Bone marrow (tissue), 2 donors: ENCODE measurements around the gene HOXA11.

Source experiments
- DNase-seq, 2 donors: peaks; one replicate each; lab custom pipeline; 2025; lab: John Stamatoyannopoulos, UW

Gene HOXA11

DNA sequence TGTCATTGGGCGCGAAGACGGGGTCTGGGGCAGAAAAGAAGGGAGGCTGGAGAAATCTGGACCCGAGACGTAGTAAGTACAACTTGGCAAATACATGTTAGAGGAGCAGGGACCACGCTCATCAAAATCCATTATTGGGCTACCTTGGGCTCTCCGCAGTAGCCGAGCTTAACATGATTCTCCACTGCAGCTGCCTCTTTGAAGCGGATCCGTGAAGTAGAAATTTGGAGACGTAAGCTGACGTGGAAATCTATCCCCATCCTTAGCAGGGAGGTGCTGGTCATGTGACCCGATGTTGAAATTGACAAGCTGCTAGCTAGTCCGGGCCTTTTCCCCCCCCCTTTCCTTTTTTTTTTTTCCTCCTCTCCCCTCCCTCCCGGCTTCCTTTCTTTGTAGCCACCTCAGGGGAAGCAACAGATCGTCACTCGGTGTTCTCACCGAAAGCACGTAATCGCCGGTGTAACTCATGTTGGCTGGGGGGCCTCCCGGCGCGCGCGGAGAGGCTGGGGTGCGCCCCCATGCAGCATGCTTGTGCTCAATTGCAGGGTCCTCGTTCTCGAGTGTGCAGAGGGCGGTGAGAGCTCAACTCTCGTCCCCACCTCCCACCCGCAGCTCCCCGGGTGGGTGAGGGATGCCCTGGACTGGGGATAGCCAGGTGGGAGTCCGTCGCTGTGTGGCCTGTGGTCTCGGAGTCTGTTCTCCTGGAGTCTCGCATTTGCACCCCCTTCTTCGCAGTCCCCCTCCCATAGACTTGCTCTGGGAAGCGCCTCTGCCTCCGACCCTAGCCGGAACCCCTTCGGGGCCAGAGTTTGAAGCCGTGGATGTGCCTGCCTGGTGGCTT, at the start of gene HOXA11:
Gene HOXA11 (minus strand): TSS at position 220 of the 841 bp plus-strand sequence. CDS start 88 bp downstream, at position 132.
- DNase-seq, result no peak

GRCh38 chr7:27229448-27229847, 44.4 kb upstream of the HOXA11 start:
- DNase-seq, result no peak

- DNase-seq, result no peak
Measured at GRCh38 chr7:27224983-27225934, 40.2 kb upstream of the HOXA11 start.

DNA sequence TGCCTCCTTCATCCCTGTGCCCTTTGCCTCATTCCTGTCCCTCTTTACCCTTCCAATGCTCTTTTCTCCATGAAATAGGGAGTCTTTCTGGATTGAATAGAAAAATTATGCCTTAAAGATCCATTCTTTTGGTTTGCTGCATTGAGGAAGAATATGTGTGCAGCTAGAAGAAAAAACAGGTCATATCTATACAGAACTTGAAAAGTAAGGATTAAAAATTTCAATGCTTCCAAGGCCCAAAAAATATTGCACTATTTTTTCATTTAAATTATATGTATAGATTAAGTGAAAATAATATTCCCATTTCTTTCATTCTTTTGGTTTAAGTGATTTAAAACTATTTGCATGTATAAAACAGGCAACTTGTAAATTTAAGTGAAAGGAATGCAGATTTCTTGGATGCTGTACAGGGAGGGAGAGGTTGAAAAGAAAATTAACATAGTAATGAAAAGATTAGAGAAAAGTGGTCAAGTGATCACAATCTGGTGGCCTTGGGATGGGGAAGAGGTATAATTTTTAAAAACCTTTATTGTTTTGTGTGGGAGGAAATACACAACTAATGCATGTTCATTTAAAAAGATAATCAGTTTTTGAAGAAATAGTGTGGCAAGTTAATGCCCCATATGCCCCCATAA, 39.0 kb upstream of the HOXA11 start:
- no peak for DNase-seq

- no peak for DNase-seq
Measured at GRCh38 chr7:27221201-27221797, 36.3 kb upstream of the HOXA11 start.

DNA sequence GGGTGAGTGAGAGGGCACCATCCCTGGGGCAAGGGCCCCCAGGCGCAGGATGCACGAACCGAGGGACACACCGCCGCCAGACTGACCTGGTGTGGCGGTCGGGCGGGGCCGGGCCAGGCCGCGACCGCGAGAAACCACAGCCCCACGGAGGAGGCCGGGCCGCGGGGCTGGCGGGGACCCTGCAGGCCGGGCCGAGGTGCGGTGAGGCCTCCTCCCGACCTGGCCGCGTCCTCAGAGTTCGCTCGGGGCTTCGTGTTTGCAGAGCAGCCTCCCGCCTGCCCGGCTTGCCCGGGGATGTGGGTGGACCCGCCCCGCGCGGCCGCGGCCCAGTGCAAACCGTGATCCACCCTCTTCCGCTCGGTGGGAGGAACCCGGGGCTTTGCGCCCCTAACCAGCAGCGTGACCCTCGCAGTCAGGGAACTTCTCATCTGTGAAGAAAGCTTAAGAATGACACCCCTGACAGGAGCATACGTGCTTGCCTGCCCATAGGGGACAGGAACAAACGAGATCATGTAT, 35.5 kb upstream of the HOXA11 start:
- no peak for DNase-seq

GRCh38 chr7:27219821-27220220, 34.8 kb upstream of the HOXA11 start:
- no peak for DNase-seq

DNA sequence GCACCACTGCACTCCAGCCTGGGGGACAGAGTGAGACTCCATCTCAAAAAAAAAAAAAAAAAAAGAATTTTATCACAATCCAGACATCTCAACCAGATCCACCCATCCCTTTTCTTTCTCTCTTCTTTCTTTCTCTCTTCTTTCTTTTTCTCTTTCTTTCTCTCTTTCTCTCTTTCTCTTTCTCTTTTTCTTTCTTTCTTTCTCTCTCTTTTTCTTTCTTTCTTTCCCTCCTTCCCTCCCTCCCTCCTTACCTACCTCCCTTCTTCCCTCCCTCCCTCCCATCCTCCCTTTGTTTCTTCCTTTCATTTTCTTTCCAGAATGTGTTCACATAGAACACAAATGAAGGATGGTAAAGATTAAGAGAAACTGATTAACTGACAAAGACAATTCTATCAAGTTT, 32.9 kb upstream of the HOXA11 start:
- no peak for DNase-seq

DNA sequence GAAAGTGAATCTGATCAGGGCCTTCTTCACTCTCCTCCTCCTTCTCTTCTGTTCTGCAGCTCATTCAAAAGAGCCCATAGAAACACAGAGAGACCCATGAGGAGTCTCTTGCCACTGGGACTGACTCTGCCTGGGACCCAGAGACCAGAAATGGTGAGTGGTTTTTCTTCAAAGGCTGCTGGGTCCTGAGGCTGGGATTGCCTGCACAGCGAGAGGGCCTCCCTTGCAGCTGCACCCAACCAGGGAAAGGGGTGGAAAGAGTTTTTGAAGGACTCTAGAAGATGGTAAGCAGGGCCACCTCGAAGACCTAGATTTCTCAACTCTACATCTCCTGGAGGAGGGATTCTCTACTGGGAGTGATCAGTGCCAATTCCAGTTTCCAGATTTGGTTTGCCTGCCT, 30.3 kb upstream of the HOXA11 start:
- no peak for DNase-seq

GRCh38 chr7:27214239-27214950, 29.4 kb upstream of the HOXA11 start:
- DNase-seq, result no peak

GRCh38 chr7:27213433-27214238, 28.6 kb upstream of the HOXA11 start:
- DNase-seq, result no peak

DNA sequence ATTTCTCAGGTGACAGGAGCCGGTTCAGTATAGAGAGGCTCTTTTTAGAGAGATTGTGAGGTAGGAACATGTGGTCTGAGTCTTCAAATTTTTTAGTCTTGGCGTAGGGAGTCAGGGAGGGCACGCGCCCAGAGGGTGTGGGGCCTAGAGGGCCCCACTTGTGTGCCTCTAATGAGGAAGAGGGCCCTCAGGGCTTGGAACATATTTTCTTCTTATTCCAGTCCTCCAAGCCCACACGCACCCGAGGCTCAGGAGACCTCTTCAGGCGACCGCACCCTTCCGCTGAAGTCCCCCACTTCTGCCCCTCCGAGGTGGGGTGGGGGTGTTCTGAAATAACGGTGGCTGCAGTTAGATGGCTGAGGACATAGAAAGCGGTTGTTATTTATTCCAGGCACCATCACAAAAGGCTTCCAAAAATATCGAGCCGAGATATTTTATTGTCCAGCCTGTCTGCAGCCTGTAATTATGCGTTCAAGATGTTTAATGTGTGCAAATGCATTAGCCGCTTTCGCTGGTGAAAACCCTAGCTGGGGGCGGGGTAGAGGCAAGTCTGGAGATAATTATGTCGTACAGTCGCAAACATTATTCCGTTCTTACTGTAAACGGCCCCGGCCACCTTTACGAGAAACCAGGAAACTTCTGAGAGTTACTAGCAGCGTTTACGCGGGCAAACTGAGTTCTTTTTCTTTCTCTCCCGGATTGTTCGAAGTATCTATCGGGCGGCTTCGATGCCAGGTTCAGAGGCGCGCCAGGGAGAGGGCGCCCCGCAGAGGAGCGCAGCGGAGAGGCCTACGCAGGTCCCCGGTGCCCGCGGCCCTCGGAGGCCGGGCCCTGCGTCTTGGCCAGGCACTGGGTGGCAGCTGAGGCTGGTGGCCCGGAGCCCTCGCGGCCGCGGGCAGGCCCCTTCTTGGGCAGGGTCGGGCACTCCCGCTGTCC, 27.7 kb upstream of the HOXA11 start:
- no peak for DNase-seq

GRCh38 chr7:27211764-27212204, 26.8 kb upstream of the HOXA11 start:
- DNase-seq, result no peak

- DNase-seq, result no peak
Measured at GRCh38 chr7:27211084-27211446, 26.0 kb upstream of the HOXA11 start.

GRCh38 chr7:27210441-27211083, 25.5 kb upstream of the HOXA11 start:
- peak in 1 of 2 donors; percentile 20 for DNase-seq

DNA sequence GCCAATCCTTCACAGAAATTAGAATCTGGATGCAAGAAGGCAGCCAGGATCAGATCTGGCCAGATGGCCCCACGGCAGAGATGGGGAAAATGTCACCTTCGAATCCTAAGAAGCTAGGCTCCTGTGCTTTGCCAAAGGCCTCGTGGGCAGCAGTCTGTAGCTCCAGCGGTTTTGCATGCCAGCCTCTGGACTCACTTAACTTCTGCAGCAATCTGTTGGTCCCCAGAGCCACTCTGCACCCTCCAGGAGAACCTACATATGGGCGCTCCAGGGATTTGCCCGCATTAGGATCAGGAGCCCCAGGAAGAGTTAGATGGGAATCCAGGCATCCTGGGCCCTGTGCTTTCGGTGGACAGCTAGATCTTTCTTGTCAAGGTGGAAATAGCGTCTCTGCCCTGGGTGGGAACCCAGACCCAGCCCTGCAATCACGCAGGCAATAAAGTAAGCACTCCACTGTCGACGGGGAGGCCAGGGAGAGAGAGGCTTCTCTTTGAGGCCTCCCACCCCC, 25.0 kb upstream of the HOXA11 start:
- no peak for DNase-seq

GRCh38 chr7:27208998-27209397, 24.0 kb upstream of the HOXA11 start:
- no peak for DNase-seq

DNA sequence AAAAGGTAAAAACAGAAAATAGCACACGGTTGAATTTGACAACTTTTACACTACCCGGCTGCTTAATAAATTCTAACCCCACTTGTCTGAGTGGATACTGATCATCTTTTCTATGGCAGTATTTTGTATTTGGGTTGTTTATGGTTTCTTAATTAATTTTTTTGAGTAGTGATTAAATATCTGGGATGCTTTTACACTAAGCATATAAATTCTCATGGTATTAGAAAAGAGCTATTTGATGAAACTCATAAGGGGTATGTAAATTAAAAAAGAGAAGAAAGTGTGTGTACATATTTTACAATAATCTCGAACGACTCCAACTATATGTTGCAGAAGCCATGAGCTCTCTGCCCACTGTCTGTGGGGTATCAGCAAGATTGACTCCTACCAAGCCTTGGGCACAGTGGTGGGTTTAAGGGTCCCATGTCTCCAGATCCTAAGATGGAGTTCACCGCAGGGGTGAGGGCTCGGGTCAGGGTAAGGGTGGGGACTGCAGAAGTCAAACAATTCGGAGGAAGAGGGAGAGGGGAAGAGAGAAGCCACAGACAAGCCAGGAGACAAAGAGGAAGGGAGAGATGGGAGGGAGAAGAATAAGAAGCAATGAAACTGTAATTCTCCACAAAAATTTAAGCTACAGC, 22.4 kb upstream of the HOXA11 start:
- no peak for DNase-seq
